Measurements from ENCODE around the gene FLNC. TPM values are rescaled to one million over a fixed set of nuclear protein-coding genes. Genes with fewer than 3 reads are reported as not detected.

The FLNC gene
- total RNA-seq, 1 donor from 2014 or later, result 839 TPM

DNA sequence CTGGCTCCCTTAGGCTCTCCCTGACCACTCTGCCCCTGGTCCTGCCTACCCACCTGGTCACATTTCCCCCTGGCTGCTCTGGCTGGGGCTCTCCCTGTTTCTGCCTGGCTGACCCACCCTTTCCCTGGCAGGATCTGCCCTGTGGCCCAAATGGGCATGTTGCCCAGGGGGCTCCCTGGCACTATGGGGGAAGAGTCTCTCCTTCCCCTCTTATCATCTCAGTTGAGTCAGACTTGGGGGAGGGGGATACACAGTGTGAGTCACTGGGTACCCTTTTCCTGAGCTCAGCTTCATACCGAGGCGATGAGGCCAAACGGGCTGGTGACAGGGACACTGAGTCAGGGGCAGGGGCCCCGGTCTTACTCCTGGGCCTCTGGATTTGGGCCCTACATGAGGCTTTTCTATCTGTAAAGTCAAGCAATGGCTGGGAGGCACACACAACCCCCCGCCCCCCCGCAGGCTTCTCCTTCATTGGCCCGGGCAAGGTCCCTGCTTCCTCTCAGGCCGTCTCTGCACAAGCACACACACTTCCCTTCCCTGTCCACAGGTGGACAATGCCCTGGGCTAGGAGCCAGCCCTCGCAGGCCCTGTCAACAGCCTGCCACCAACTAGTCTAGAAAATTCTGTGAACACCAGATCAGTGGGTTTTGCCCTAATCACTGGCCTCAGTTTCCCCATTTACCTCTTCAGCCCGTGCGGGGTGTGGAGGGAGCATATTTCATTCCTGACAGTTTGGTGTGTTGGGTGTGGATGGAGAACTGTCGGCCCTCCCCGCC, 627 bp upstream of the FLNC start:
- Histone ChIP-seq H3K9me3 (replicated peaks) (no peaks in the 10 kb centered on the region), H3K4me1 (peaks cover 67% of the 10 kb centered on the region), H3K27ac (replicated peaks) (peak overlapping the region; percentile 96), H3K36me3 (no peaks in the 10 kb centered on the region), H3K4me3 (peak overlapping the region; percentile 76), H3K27me3 (ENCODE audit: low read depth) (peaks cover 5% of the 10 kb centered on the region)
- no peak for TF ChIP-seq CTCF (IDR thresholded peaks at IDR 0.05; ENCODE audit: borderline replicate concordance)
- DNase-seq, result no peak
- intact Hi-C loops (cut with micrococcal nuclease), result no loop called here

DNA sequence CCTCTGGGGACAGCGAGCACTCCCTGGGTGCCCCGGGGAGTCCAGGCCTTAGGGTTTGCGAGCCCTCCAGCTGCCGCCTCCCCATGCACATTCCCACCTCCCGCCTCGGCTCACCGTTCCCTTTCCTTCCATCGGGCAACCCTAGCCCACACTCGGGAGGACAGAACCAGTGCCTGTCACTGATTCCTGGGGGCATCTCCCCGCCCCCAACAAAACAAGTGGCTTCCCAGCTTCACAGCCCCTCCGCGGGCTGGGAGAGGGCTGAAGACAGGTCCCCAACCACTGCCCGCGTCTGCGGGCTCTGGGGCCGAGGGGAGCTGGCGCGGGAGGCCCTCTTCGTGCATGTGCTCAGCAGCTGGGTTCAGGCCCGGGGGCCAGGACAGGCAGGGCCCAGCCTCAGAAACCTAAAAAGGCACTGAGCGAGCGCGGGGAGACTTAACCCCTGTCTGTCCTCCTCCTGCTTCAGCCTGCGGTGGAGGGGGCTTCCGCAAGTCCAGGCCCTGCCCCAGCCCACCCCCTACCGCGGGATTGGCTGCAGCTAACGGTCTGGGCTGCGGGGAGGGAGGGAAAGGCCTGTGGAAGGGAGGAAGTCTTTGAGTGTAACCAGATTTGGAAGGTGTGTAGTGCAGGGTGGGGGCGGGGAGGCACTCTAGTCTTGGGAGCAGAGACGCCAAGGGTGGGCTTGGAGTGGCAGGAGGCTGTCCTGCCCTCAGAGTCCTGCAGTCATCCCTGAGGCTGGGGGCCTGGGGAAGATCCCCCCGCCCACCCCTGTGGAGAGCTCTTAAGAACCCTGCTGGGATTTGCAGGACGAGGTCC, 1.2 kb downstream of the FLNC start:
- Histone ChIP-seq H3K4me3 (peak overlapping the region; percentile 76), H3K4me1 (peaks cover 84% of the 10 kb centered on the region), H3K27ac (replicated peaks) (peak overlapping the region; percentile 96), H3K27me3 (ENCODE audit: low read depth) (peaks cover 5% of the 10 kb centered on the region), H3K36me3 (peaks cover 17% of the 10 kb centered on the region), H3K9me3 (replicated peaks) (no peaks in the 10 kb centered on the region)
- intact Hi-C loops (cut with micrococcal nuclease), result no loop called here
- TF ChIP-seq CTCF (IDR thresholded peaks at IDR 0.05; ENCODE audit: borderline replicate concordance), result no peak
- peak; percentile 71 for DNase-seq

GRCh38 chr7:128831994-128832879, 2.0 kb downstream of the FLNC start:
- intact Hi-C loops (cut with micrococcal nuclease), result no loop called here
- peak overlapping the region; percentile 96 for H3K27ac ChIP-seq (replicated peaks)
- H3K27me3 ChIP-seq (ENCODE audit: low read depth), result peaks cover 5% of the 10 kb centered on the region
- H3K36me3 ChIP-seq, result peaks cover 25% of the 10 kb centered on the region
- H3K4me1 ChIP-seq, result peaks cover 87% of the 10 kb centered on the region
- no peak for TF ChIP-seq CTCF (IDR thresholded peaks at IDR 0.05; ENCODE audit: borderline replicate concordance)
- DNase-seq, result peak; percentile 71
- peak overlapping the region; percentile 76 for H3K4me3 ChIP-seq
- no peaks in the 10 kb centered on the region for H3K9me3 ChIP-seq (replicated peaks)

DNA sequence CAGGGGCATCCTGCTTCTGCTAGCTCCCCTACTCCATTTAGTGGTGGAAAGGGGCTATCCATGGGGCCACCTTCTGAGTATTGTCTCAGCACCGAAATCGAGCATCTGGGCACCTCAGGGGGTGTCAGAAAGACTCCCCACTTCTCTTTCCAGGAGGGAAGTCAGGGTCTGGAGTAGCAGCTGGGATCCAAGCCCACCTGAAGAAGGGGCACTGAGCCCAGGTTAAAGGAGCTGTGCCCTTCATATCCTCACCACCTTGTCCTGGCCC, 2.6 kb downstream of the FLNC start:
- Histone ChIP-seq H3K27me3 (ENCODE audit: low read depth) (peaks cover 5% of the 10 kb centered on the region), H3K27ac (replicated peaks) (peak overlapping the region; percentile 96), H3K4me1 (peaks cover 92% of the 10 kb centered on the region), H3K9me3 (replicated peaks) (no peaks in the 10 kb centered on the region), H3K4me3 (peak overlapping the region; percentile 76), H3K36me3 (peaks cover 31% of the 10 kb centered on the region)
- no peak for DNase-seq
- TF ChIP-seq CTCF (IDR thresholded peaks at IDR 0.05; ENCODE audit: borderline replicate concordance), result no peak
- intact Hi-C loops (cut with micrococcal nuclease), result no loop called here
